Measurements from ENCODE around the gene SYTL3. TPM values are rescaled to one million over a fixed set of nuclear protein-coding genes. Genes with fewer than 3 reads are reported as not detected.
"Not testable (repeated sequence)": the region's sequence is repeated elsewhere in the genome, so short reads cannot be mapped to it uniquely, and the experiment has no call there.

Gene SYTL3
- total RNA-seq, 1 donor from 2014 or later, result 2.8 TPM

DNA sequence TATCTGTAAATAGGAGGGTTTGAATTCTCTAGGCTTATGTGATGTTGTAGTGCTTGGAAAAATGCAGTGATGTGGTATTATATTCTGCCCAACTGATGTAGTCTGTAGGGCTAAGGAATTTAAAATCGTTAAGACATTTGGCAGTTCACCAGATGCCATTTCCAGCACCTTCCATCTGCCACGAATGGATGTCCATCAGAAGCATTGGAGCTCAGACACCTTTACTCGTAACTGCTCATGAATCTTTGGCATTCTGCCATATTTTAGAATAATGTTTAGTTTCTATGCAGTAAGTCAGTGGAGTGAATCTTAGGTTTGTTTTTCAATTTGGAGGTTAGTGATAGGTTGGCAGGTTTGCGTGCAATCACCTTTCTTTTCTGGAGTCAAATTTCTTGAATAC lies 2.4 kb upstream of the SYTL3 start:
- TF ChIP-seq, protein P1, sequence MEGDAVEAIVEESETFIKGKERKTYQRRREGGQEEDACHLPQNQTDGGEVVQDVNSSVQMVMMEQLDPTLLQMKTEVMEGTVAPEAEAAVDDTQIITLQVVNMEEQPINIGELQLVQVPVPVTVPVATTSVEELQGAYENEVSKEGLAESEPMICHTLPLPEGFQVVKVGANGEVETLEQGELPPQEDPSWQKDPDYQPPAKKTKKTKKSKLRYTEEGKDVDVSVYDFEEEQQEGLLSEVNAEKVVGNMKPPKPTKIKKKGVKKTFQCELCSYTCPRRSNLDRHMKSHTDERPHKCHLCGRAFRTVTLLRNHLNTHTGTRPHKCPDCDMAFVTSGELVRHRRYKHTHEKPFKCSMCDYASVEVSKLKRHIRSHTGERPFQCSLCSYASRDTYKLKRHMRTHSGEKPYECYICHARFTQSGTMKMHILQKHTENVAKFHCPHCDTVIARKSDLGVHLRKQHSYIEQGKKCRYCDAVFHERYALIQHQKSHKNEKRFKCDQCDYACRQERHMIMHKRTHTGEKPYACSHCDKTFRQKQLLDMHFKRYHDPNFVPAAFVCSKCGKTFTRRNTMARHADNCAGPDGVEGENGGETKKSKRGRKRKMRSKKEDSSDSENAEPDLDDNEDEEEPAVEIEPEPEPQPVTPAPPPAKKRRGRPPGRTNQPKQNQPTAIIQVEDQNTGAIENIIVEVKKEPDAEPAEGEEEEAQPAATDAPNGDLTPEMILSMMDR (IDR thresholded peaks at IDR 0.05; ENCODE audit: partially characterized antibody, unreplicated experiment), result no peak
- H3K4me1 Mint-ChIP-seq (ENCODE audit: low read depth, unreplicated experiment), result peaks cover 13% of the 10 kb centered on the region
- H3K27me3 Mint-ChIP-seq (ENCODE audit: unreplicated experiment), result peaks cover 6% of the 10 kb centered on the region

DNA sequence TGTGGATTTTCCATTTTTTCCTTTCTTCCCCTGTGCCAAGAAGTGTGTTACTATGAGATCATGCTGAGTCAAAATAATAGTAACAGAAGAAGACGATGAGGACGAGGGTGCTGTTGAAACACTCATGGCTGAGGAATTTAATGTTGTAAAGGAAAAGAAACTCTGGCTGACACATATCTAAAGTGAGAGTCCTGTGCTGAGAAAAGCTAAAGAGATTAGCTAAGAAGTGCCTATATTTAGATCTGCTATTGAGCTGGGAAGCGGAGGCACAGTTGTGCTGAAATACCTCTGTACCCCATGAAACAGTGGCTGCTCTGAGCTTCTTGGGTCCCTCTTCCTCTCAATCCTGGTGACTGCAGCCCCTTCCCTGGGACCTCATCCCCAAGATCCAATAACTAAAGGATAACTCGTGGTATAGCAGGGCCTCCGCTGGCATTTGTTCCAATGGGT lies 1.1 kb upstream of the SYTL3 start:
- TF ChIP-seq, protein P1 (IDR thresholded peaks at IDR 0.05; ENCODE audit: partially characterized antibody, unreplicated experiment), result no peak
- H3K36me3 Mint-ChIP-seq (ENCODE audit: unreplicated experiment), result no peaks in the 10 kb centered on the region
- peaks cover 6% of the 10 kb centered on the region for H3K27me3 Mint-ChIP-seq (ENCODE audit: unreplicated experiment)
- H3K4me1 Mint-ChIP-seq (ENCODE audit: low read depth, unreplicated experiment), result peaks cover 9% of the 10 kb centered on the region
- no peak overlapping the region for H3K4me3 Mint-ChIP-seq (ENCODE audit: unreplicated experiment)
- H3K9me3 Mint-ChIP-seq (ENCODE audit: unreplicated experiment), result peaks cover 11% of the 10 kb centered on the region
- H3K27ac Mint-ChIP-seq (ENCODE audit: unreplicated experiment), result no peak overlapping the region
- DNase-seq, result no peak

More for the DNA sequence above, 2.4 kb upstream of the SYTL3 start:
- Mint-ChIP-seq H3K9me3 (ENCODE audit: unreplicated experiment) (peaks cover 16% of the 10 kb centered on the region), H3K36me3 (ENCODE audit: unreplicated experiment) (no peaks in the 10 kb centered on the region), H3K27ac (ENCODE audit: unreplicated experiment) (no peak overlapping the region), H3K4me3 (ENCODE audit: unreplicated experiment) (peak overlapping the region; percentile 5)
- DNase-seq, result no peak

DNA sequence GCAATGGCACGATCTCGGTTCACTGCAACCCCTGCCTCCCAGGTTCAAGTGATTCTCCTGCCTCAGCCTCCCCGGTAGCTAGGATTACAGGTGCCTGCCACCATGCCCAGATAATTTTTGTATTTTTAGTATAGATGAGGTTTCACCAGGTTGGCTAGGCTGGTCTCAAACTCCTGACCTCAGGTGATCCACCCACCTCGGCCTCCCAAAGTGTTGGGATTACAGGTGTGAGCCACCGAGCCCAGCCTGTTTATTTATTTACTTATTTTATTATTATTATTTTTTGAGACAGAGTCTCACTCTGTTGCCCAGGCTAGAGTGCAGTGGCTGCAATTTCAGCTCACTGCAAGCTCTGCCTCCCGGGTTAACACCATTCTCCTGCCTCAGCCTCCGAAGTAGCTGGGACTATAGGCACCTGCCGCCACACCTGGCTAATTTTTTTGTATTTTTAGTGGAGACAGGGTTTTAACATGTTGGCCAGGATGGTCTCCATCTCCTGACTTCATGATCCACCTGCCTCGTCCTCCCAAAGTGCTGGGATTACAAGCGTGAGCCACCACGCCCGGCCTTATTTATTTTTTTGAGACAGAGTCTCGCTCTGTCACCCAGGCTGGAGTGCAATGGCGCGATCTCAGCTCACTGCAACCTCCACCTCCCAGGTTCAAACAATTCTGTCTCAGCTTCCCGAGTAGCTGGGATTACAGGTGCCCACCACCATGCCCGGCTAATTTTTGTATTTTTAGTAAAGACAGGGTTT lies 2.3 kb downstream of the SYTL3 start:
- H3K9me3 Mint-ChIP-seq (ENCODE audit: unreplicated experiment); H3K4me3 Mint-ChIP-seq (ENCODE audit: unreplicated experiment); H3K27me3 Mint-ChIP-seq (ENCODE audit: unreplicated experiment); H3K27ac Mint-ChIP-seq (ENCODE audit: unreplicated experiment); H3K36me3 Mint-ChIP-seq (ENCODE audit: unreplicated experiment); DNase-seq: not testable (repeated sequence)
- H3K4me1 Mint-ChIP-seq (ENCODE audit: low read depth, unreplicated experiment), result peaks cover 16% of the 10 kb centered on the region

DNA sequence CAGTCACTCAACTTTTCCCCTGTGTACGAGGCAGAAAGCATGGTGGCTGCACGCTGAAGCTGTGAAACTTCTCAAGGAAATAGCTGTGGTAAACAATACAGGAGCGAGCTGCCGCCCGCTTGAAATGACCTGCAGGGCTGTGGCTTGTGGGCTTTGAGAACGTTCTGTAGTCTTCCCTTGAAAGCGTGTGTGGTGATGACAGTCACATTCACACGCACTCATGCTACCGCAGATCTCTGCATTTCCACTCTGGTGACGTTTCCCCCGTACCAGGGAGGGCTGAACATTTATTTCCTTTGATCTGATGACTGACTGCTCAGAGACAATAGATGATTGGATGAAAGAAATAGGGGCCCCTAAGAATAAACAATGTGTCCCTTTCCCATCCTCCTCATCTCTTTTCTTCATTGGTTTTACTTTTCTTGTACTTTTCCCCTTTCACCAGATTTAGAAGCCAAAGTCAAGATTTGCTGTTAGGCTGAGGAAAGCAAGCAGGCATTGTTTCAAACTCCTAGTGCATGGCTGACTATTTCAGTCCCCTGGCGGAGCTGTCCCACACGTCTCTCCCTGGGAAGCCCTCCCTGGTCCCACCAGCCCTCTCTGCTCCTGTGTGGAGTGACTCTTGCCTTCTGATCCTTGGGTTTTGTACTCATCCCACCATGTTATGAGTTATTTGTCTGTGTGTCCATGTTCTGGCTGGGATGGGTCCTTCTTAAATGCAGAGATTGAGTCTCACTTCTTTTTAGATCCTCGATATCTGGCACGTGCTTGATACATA lies 3.9 kb downstream of the SYTL3 start:
- no peaks in the 10 kb centered on the region for H3K9me3 Mint-ChIP-seq (ENCODE audit: unreplicated experiment)
- no peak for DNase-seq
- peaks cover 10% of the 10 kb centered on the region for H3K4me1 Mint-ChIP-seq (ENCODE audit: low read depth, unreplicated experiment)
- H3K27ac Mint-ChIP-seq (ENCODE audit: unreplicated experiment), result no peak overlapping the region
- H3K4me3 Mint-ChIP-seq (ENCODE audit: unreplicated experiment), result no peak overlapping the region
- TF ChIP-seq, protein P1 (IDR thresholded peaks at IDR 0.05; ENCODE audit: partially characterized antibody, unreplicated experiment), result no peak
- no peaks in the 10 kb centered on the region for H3K27me3 Mint-ChIP-seq (ENCODE audit: unreplicated experiment)
- no peaks in the 10 kb centered on the region for H3K36me3 Mint-ChIP-seq (ENCODE audit: unreplicated experiment)

DNA sequence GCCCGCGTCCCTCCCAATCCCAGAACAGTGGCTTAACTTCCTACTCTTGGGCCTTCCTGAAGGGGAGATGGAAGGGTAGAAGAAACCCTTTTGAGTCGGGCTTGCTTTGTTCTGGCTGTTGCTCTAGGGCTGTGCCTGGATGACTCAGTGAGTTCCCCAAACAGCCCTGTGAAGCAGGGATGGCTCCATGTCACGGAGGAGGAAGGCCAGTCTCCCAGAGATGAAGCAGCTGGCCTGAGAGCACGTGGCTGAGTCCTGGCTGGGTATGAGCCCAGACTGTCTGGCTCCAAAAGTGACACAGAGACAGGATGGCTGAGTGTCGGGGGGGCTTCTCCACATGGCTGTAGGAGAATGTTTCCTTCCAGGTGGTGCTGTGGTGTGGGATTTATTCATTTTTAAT lies 4.6 kb downstream of the SYTL3 start:
- peak overlapping the region; percentile 72 for H3K27ac Mint-ChIP-seq (ENCODE audit: unreplicated experiment)
- H3K4me3 Mint-ChIP-seq (ENCODE audit: unreplicated experiment), result no peak overlapping the region
- no peak for DNase-seq
- H3K27me3 Mint-ChIP-seq (ENCODE audit: unreplicated experiment), result no peaks in the 10 kb centered on the region
- H3K9me3 Mint-ChIP-seq (ENCODE audit: unreplicated experiment), result no peaks in the 10 kb centered on the region
- TF ChIP-seq, protein P1 (IDR thresholded peaks at IDR 0.05; ENCODE audit: partially characterized antibody, unreplicated experiment), result no peak
- no peaks in the 10 kb centered on the region for H3K36me3 Mint-ChIP-seq (ENCODE audit: unreplicated experiment)
- peaks cover 10% of the 10 kb centered on the region for H3K4me1 Mint-ChIP-seq (ENCODE audit: low read depth, unreplicated experiment)
